GM19324 (cell line): ENCODE results near the gene IL17REL.

Experiments used
- ATAC-seq: cut with Tn5 transposase; IDR thresholded peaks from one replicate; pipeline ENCODE4 v1.9.1; 2021; ENCODE audit warnings: mild to moderate bottlenecking, moderate library complexity; ENCODE audit not compliant: unreplicated experiment, low FRiP score

Gene IL17REL

GRCh38 chr22:50046481-50047245 is 34.1 kb upstream of the IL17REL start:
- no peak for ATAC-seq

DNA sequence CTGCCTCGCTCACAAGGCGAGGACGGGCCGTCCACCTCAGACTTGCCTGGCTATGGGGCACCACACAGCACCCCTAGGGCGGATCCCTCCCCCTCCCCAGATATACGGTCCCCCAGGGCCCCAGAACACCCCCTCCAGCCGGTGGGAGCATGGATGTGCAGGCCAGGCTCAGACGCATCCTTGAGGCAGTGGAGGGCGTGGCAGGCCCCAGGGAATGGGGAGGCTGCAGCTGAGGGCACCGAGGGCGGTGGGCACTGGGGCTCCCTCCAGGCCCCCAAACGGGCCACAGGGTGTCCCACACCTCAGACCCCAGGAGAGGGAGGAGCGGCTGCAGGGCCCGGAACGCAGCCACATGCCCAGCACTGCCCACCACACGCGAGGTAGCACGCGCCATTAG is 33.5 kb upstream of the IL17REL start:
- no peak for ATAC-seq

GRCh38 chr22:50045211-50046018 is 32.9 kb upstream of the IL17REL start:
- ATAC-seq, result no peak

- ATAC-seq, result no peak
These were observed 32.0 kb upstream of the IL17REL start for GRCh38 chr22:50044485-50045118.

DNA sequence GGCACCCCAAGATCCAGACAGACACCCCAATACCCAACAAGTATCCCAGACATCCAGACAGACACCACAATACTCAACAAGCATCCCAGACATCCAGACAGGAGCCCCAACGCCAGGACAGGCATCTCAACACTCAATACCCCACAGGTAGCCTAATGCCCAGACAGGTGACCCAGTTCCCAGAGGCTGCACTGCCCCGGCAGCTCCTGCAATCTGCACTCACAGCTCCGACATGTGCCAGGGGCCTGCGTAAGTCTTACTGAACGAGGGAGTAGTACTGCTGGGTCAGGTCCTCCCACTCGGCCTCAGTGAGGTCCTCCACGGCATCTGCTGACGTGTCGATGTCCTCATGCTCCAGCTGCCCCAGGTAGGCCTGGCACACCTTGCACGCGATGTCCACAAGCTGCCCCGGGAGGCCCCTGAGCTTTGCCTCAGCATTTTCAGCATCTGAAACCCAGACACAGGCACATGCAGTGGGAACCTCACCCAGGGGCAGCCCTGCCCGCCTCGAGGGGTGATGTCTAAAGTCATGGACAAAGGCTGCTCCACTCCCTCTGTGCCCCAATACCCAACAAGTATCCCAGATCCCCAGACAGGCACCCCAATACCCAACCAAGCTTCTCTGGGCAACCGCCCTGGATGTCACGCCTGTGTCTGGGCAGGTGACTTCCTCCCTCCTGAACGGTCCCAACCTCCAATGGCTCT is 28.9 kb upstream of the IL17REL start:
- no peak for ATAC-seq

- no peak for ATAC-seq
These were observed 28.2 kb upstream of the IL17REL start for GRCh38 chr22:50040717-50041116.

DNA sequence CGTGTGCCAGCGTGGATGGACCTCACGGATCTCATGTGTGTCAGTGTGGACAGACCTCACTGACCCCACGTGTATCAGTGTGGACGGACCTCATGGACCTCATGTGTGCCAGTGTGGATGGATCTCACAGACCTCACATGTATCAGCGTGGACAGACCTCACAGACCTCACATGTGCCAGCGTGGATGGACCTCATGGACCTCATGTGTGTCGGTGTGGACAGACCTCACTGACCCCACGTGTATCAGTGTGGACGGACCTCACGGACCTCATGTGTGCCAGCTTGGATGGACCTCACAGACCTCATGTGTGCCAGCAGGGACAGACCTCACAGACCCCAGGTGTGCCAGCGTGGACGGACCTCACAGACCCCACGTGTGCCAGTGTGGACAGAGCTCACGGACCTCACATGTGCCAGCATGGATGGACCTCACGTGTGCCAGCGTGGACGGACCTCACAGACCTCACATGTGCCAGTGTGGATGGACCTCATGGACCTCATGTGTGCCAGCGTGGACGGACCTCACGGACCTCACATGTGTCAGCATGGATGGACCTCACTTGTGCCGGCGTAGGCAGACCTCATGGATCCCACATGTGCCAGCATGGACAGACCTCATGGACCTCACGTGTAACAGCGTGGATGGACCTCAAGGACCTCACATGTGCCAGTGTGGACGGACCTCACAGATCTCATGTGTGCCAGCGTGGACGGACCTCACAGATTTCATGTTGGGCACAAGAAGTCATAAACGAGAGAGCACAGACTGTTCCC is 27.3 kb upstream of the IL17REL start:
- ATAC-seq, result no peak

DNA sequence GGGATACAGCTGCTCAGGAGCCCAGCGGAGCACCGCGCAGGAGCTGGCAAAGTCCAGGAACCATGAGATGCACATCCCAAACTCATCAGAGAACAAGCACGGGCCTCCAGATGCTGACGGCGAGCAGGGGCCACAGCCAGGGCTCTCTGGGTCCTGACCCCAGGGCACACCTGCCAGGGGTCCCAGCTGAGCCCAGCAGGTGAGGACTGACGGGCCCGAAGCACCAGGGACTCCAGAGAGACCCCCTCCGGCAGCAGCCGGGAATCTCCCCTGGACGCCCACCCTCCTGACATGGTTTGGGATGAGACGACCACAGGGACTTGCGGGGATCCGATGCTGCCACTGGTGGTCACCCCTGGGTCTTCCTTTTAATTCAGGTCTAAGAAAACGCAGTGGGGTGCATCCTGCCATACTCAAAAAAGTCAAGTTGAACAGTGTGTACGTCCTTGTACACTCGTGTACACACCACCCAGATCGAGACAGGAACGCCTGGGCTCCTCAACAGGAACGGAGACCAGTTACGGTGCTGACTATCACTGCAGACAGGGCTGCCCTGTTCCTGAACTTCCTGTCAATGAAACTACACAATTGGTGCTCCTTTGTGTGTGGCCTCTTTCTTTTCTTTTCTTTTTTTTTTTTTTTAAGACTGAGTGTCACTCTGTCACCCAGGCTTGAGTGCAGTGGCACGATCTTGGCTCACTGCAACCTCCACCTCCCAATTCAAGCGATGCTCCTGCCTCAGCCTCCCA is 23.6 kb upstream of the IL17REL start:
- no peak for ATAC-seq

- no peak for ATAC-seq
These were observed 22.7 kb upstream of the IL17REL start for GRCh38 chr22:50035131-50035881.

DNA sequence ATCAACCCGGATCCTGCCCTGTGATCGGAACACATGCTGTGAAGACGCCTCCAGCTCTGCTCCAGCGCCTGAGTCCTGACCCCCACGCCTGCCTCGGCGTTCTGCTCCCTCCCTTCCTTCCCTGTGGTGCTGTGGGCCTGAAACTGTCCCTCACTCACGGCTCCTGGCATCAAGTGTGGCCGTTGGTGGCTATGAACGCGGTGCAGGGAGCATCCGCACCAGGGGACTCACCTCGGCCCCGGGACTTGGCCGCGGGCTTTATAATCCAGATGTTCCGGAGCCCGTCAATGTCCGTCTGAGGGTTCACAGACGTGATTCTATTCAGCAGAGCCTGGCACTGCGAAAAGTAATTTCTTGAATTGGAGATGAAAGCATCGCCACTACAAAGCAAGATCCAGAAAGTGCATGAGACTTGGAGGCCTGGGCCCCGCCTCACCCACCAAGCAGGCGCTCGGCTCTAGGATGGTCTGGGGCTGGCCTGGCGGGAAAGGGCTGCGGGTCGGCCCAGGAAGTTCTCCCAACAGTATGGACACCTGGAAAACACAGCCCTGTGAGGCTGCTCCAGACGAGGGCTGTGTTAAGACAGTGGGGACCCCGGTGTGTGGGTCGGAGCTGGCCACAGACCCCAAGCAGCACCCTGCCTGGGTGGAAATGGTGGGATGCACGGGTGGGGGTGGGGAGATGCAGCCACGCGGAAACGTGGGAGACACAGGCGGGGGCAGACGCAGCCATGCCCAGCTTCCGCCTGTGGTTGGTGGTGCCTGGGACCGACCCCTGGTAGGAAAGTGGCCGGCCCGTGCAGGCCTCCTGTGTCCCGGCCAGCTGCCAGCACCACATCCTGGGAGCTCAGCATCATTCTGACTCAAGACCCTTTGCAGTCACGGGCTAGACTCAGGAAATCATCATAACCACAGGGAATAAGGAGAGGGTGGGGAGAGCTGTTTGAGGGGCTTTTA is 21.8 kb upstream of the IL17REL start:
- no peak for ATAC-seq

DNA sequence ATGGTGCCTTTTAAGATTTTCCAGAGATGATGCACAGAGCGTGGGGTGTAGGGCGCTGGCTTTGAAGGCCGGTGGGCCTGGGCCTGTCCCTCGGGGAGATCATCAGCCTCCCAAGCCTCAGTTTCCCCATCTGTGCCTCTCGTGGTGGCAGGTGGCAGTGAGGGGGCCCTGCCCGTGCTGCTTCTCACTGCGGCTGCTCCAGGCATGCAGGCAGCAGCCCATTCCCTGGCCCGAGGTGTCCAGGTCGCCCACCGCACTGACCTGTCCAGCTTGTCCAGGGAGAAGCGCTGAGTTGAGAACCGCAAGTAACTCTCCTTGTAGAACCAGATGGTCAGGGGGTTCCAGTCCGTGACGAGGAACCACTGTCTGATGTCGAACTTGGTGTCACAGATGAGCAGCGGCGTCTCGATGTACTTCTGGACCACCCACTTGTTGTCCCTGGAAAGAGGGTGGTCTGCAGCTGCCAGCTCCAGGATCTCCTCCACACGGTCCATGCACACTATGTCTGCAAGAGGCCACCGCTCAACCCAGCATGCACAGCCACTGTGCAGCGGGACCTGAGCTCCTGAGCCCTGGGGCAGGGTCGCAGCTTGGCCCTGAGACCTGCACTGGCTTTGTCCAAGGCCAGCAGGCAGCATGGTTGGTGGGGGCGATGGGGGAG is 20.5 kb upstream of the IL17REL start:
- ATAC-seq, result no peak

- no peak for ATAC-seq
These were observed 19.7 kb upstream of the IL17REL start for GRCh38 chr22:50032109-50032871.

DNA sequence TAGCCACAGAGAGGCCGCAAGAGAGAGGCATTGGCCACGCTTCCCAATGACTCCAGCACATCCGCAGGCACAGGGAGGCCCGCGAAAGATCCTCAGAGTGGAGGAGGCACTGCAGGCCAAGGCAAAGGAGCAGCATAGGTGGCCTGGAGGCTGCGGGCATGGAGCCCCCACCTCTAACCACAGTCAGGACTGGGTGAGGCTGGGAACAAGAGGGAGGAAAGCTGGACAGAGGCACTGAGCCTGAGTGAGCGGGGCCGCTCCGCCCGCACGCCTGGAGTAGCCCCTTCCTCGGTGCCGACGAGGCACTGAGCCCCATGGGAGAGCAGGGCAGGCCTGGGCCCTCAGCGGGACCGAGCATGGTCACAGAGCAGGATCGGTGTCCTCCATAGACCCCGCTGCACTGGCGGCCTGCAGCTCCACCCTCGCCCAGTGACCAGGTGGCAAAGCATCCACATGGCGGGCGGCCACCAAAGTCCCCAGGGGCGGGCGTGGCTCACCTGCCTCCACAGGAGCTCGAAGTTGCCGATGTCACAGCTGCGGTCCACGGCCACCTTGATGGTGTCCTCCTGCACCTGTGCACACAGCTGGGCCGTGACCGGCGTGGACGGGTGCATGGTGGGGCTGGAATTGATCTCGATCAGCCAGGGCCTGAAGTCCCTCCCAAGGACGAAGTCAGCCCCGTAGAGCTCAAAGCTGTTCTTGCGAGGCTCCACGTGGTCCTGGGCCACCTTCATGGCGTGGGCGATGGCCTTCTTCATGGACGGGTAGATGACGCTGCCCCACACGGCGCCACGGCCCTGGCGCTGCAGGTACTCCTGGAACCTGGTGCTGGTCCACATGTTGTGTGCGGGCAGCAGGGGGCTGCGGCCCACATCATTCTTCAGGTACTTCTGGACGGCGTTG is 18.9 kb upstream of the IL17REL start:
- ATAC-seq, result no peak

- ATAC-seq, result no peak
These were observed 18.0 kb upstream of the IL17REL start for GRCh38 chr22:50030297-50031188.
